Mononuclear cell (primary cell): Measurements from ENCODE around the gene TM9SF2. TPM values are rescaled to one million over a fixed set of nuclear protein-coding genes. Genes with fewer than 3 reads are reported as not detected.

Experiments used
- H3K27me3 ChIP-seq: 2 replicates; pipeline ENCODE4 v1.6.0; 2011; ENCODE audit warnings: low read length, control low read depth; ENCODE audit not compliant: insufficient read depth
- H3K4me1 ChIP-seq: 2 replicates; pipeline ENCODE4 v1.5.1; 2011; ENCODE audit warnings: mild to moderate bottlenecking, low read length, control low read depth; ENCODE audit not compliant: insufficient read depth
- H3K4me3 ChIP-seq: 2 replicates; pipeline ENCODE4 v1.5.1; 2011; ENCODE audit warnings: mild to moderate bottlenecking, low read length, moderate library complexity
- H3K9me3 ChIP-seq: 2 replicates; pipeline ENCODE4 v1.5.1; 2011; ENCODE audit warnings: low read depth, mild to moderate bottlenecking, control low read depth, low read length
- total RNA-seq: library from RNA; depleted of rRNA; stranded (reverse); fragments of >200 nt; gene quantifications from one replicate; pipeline ENCODE4 v1.2.3, GENCODE V29; 2012

The TM9SF2 gene
- total RNA-seq, 1 donor = 78.6 TPM

DNA sequence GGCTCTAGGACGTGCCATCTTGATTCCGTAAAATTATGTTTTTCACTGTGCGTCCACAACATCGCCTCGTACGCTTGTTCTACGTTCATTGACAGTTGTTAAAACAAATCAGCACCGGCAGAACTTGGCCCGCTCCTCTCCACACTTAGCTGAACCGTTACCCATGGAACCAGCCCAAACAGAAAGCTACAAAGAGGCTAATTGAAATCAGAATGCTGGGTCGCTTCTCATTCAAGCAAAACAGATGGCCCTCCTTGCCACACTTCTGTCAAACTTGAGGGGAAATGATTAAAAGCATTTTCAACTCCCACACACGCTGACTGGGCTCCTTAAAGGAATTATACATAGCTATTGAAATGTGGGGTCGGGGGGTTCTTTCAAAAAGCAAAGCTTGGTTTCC is 71.6 kb downstream of the TM9SF2 start:
- no peak overlapping the region for H3K4me3 ChIP-seq
- peaks cover 4% of the 10 kb centered on the region for H3K9me3 ChIP-seq
- H3K27me3 ChIP-seq = no peaks in the 10 kb centered on the region
- no peaks in the 10 kb centered on the region for H3K4me1 ChIP-seq

DNA sequence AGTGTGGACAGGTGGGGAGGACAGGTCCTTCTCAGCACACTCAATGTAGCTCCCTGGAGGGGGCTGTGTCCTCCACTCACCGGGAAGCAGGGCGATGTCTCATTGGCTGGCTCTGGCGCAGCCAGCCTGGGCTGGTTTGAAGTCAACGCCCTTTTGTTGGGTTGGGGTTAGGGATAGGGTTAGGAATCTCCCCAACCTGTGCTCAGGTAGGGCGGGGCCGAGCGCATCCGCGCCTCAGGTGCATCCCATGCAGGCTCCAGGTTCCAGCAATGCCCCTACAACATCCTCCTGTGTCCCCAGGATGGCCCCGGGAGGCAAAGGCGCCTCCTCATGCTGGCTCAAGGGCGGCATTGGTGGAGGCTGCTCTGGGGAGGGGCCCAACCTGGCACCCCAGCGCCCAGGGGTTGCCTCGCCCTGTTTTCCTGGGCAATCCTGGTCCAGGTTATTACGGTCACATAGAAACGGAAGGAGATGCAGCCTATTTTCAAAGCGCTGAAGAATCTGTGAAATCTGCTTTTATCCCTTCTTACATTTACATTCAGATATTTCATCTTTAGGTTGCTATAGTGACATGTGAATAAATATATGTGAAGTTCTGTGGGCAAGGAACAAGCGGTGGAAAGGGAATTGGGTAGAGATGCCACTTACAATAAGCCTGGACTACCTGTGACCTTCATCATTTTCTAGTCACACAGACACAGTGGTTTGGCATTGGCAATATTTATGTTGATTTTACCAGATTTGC is 74.3 kb downstream of the TM9SF2 start:
- Histone ChIP-seq H3K4me3 (no peak overlapping the region), H3K9me3 (no peaks in the 10 kb centered on the region), H3K4me1 (no peaks in the 10 kb centered on the region), H3K27me3 (no peaks in the 10 kb centered on the region)

DNA sequence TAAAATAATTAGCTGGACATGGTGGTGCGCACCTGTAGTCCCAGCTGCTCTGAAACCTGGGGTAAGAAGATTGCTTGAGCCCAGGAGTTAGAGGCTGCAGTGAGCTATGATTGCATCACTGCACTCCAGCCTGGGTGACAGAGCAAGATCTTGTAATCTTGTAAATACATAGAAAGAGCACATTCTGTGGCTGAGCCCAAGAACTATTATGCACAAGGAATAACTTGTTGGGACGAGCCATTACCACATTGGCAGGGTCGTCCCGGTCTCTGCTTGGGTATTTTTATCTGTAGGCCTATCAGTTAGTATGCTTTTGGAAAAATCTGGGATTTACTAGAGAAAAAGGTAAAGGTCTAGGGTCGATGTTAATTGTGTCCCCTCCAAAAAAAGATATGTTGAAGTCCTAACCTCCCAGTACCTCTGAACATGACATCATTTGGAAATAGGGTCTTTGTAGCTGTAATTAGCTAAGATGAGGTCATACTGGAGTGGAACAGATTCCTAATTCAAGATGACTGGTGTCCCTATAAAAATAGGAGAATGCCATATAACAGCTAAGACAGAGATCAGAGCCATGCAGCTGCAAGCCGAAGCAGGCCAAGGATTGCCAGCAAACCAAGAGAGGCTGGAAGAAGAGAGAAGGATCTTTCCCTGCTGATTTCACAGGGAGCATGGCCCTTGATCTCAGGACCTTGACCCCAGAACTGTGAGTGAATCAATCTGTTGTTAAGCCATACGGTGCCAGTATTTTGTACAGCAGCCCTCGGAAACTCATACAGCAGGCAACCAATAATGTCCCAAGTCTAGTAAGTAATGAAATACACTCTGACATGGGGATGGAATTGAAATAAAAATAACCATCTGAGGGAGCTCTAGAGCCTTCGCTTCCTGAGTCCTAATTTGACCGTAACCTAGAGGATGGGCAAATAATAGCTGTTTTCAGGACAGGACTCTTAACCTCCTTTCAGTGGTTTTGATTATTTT is 77.0 kb downstream of the TM9SF2 start:
- Histone ChIP-seq H3K4me1 (no peaks in the 10 kb centered on the region), H3K27me3 (no peaks in the 10 kb centered on the region), H3K4me3 (no peak overlapping the region), H3K9me3 (no peaks in the 10 kb centered on the region)

DNA sequence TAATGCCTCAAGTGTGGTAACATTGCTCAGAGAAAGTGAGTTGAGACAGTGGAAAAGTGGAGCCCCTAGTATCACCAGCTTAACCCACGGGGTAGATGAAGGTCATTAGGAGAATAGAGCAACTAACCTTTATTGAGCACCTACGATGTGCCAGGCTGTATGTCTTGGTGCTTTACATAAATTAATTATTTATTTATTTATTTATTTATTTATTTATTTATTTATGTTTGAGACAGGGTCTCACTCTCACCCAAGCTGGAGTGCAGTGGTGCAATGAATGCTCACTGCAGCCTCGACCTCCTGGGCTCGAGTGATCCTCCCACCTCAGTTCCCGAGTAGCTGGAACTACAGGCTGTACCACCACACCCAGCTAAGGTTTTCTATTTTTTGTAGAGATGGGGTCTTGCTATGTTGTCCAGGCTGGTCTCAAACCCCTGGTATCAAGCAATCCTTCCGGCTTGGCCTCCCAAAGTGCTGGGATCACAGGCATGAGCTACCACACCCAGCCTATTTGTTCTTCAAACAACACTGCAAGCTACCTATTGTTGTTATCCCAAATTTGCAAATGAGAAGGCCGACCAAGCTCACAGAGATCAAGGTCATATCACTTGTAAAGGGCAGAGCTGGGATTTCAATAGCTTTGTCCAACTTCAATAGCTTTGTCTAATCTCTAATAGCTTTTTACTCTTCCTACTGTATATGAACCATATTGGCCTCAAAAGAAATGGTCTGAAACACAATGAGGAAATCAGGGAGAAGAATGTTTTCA is 79.4 kb downstream of the TM9SF2 start:
- no peaks in the 10 kb centered on the region for H3K4me1 ChIP-seq
- no peaks in the 10 kb centered on the region for H3K27me3 ChIP-seq
- no peaks in the 10 kb centered on the region for H3K9me3 ChIP-seq
- no peak overlapping the region for H3K4me3 ChIP-seq

DNA sequence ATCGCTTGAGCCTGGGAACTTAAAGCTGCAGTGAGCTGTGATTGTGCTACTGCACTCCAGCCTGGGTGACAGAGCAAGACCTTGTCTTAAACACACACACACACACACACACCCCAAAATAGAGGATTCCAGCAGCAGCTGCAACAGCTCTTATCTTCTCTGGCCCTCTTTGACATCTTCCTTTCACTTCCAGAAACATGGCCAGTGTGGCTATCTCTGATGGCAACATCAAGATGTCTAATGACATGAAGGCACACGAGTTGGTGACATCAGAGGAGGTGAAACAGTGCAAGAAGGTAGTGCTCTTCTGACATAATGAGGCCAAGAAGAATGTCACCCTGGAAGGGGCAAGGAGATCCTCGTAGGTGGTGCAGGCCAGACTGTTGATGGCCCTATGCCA is 81.2 kb downstream of the TM9SF2 start:
- no peaks in the 10 kb centered on the region for H3K9me3 ChIP-seq
- H3K4me1 ChIP-seq = no peaks in the 10 kb centered on the region
- no peaks in the 10 kb centered on the region for H3K27me3 ChIP-seq
- H3K4me3 ChIP-seq = no peak overlapping the region

DNA sequence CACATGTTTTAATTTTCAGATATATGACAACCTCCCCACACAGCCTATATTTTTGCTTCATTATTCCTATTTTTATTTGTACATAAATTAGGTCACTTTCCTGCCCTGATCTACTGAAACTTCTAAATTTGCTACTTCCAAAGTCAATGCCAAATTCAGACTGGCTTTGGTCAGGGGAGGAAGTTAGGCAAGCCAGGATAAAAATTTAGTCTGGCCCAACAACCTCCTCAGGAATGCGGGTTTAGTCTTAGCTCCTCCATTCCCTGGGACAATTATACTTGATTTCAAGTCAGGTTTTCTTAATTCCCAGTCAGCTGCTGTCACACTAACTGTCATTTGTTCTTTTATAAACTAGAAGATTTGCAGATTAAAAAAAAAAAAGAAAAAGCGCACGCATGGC is 84.3 kb downstream of the TM9SF2 start:
- no peaks in the 10 kb centered on the region for H3K4me1 ChIP-seq

DNA sequence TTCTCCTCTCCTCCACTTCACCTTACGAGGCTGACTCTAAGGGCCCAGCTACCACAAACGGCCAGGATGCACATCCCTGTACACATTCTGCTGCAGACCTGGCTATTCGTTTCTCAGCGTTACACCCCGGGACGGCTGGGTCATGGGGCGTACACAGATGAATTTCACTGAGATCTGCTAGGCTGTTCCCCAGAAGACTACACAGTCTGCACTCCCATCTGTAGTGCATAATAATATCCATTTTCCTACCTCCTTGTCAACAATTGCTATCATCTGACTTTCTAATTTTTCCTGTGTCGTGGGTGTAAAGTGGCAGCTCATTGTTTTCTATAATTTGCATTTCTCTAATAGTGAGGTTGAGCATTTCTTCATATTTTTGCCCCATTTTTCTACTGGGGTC is 85.7 kb downstream of the TM9SF2 start:
- Histone ChIP-seq H3K4me3 (no peak overlapping the region), H3K4me1 (no peaks in the 10 kb centered on the region), H3K27me3 (no peaks in the 10 kb centered on the region), H3K9me3 (no peaks in the 10 kb centered on the region)

More for the DNA sequence above, 84.3 kb downstream of the TM9SF2 start:
- H3K4me3 ChIP-seq = no peak overlapping the region
- no peaks in the 10 kb centered on the region for H3K27me3 ChIP-seq
- no peaks in the 10 kb centered on the region for H3K9me3 ChIP-seq

DNA sequence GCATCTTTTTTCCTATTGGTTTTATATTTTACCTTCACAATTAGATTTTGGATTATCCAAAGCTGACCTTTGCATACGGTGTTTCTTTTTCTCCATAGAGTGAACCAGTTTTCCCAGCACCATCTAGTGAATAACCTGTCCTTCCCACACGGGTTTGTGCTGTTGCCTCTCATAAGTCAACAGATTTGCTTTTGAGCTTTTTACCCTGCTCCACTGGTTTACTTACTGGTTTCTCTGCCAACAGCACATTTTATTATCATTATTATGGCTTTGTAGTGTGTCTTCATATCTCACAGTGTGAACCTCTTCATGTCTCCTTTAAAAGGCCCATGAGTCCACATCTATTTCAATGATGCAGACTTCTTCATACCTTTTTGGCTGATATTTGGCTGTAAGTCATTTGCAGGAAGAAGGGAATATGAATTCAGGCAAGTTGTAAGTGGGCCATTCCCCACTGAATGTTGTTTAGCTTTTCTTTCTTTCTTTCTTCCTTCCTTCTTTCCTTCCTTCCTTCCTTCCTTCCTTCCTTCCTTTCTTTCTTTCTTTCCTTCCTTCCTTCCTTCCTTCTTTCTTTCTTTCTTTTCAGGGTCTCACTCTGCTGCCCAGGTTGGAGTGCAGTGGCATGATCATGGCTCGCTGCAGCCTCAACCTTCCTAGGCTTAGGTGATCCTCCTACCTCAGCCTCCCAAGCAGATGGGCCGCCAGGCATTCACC is 86.8 kb downstream of the TM9SF2 start:
- Histone ChIP-seq H3K9me3 (no peaks in the 10 kb centered on the region), H3K4me1 (no peaks in the 10 kb centered on the region), H3K27me3 (no peaks in the 10 kb centered on the region), H3K4me3 (no peak overlapping the region)

DNA sequence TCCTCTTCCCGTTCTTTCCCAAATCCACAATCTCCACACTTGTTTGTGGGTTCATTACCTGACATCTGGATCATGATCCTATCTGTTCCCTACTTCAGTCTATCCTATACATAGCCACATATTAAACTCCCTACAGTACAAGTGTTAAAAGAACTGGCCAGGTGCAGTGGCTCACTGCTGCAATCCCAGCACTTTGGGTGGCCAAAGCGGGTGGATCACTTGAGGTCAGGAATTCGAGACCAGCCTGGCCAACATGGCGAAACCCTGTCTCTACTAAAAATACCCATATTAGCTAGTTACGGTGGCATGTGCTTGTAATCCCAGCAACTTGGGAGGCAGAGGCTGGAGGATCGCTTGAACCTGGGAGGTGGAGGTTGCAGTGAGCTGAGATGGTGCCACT is 88.3 kb downstream of the TM9SF2 start:
- no peaks in the 10 kb centered on the region for H3K9me3 ChIP-seq
- no peaks in the 10 kb centered on the region for H3K27me3 ChIP-seq
- H3K4me3 ChIP-seq = no peak overlapping the region
- H3K4me1 ChIP-seq = no peaks in the 10 kb centered on the region

DNA sequence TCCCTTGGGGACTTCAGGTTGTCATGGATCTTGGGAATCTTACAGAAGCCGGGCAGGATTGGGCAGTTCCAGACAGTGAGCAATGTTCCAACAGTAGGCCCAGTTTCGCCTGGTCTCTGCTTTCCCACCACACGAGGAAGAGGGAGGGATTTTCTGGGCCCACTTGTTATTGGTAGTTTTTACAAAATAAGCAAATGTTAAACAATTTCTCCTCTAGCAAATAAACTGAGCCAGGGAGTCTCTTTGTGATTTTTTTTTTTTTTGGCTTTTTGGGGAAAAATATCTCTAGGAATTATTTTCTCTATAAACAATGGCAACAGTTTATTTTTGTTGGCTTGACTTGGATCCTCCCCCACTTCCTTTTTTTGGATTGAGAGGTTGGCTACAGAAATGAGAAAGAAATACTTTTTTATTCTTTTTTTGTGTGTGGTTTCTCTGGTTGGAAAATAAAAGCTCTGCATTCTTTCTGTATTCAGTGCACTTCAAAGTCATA is 89.3 kb downstream of the TM9SF2 start:
- Histone ChIP-seq H3K4me3 (no peak overlapping the region), H3K27me3 (no peaks in the 10 kb centered on the region), H3K4me1 (no peaks in the 10 kb centered on the region), H3K9me3 (no peaks in the 10 kb centered on the region)

DNA sequence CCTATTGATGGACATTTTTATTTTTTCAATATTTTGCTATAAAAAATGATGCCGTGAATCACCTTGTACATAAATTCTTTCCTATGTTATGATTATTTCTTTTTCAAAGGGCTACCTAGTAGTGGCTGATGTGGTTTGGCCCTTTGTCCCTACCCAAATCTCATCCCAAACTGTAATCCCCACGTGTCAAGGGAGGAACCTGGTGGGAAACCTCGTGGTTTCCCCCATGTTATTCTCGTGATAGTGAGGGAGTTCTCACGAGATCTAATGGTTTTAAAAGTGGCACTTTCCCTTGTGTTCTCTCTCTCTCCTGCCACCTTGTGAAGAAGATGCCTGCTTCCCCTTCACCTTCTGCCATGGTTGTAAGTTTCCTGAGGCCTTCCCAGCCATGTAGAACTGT is 94.9 kb downstream of the TM9SF2 start:
- H3K4me1 ChIP-seq = peaks cover 2% of the 10 kb centered on the region
- no peak overlapping the region for H3K4me3 ChIP-seq
- H3K9me3 ChIP-seq = no peaks in the 10 kb centered on the region
- no peaks in the 10 kb centered on the region for H3K27me3 ChIP-seq

DNA sequence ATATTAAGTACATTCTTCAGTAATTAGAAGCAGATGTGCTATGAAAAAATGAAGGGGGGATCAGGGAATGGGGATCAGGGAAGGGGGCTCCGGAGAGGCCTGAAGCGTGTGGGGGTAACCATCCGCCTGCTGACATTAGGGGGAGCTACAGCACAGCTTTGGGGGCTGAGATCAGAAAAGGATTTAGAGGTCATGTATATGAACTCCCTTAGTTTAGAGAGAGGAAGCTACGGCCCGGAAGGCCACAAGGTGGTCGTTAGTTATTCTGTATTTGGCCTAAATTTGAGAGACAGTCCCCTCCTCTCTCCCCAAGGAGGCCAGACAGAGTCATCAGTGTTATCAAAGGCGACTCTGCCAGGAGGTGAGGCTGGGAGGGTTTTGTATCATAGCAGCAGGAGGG is 99.0 kb downstream of the TM9SF2 start:
- Histone ChIP-seq H3K27me3 (no peaks in the 10 kb centered on the region), H3K4me3 (no peak overlapping the region), H3K4me1 (peaks cover 11% of the 10 kb centered on the region), H3K9me3 (no peaks in the 10 kb centered on the region)

DNA sequence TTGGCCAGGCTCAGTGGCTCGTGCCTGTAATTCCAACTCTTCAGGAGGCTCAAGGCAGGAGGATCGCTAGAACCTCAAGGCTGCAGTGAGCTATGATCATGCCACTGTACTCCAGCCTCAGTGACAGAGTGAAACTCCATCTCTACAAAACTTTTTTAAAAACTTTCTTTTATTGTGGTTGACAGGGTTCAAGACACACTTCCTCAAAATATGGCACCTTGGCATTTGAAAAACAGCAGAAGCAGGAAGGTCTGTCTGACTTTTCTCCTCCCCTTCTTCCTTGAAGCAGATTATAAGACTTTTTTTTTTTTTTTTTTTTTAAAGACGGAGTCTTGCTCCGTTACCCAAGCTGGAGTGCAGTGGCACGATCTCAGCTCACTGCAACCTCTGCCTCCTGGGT is 100.3 kb downstream of the TM9SF2 start:
- Histone ChIP-seq H3K9me3 (no peaks in the 10 kb centered on the region), H3K4me1 (peaks cover 21% of the 10 kb centered on the region), H3K4me3 (no peak overlapping the region), H3K27me3 (no peaks in the 10 kb centered on the region)

DNA sequence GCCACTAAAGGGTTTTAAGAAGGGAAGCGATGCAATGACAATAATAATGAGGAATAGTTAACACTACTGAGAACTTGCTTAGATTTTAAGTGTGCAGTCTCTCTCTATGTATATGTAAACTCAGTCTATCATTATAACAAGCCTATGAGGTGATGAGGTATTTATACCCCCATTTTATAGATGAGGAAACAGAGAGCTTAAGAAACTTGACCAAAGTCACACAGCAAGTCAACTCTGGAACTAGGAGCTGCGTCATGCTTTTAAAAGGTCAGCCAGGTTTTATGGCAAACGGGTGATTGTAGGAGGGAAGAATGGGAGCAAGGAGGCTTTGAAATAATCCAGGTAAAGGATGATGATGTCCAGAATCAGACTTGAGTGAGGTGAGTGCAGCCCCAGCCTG is 103.4 kb downstream of the TM9SF2 start:
- Histone ChIP-seq H3K4me1 (peaks cover 24% of the 10 kb centered on the region), H3K27me3 (no peaks in the 10 kb centered on the region), H3K4me3 (no peak overlapping the region), H3K9me3 (no peaks in the 10 kb centered on the region)
